Activated CD4-positive, alpha-beta T cell treated with anti-CD3 and anti-CD28 coated beads for 36 hours (primary cell): ENCODE measurements around the gene YPEL3. TPM values are rescaled to one million over a fixed set of nuclear protein-coding genes. Genes with fewer than 3 reads are reported as not detected.
A peak's percentile ranks its signal among the peaks of the same experiment; 100 is the strongest.

Source experiments
- ATAC-seq: fragments of 200-7000 bp; cut with Tn5 transposase; one replicate; pipeline ENCODE4 v1.10.0; 2021; ENCODE audit warnings: mild to moderate bottlenecking, moderate library complexity
- CTCF ChIA-PET: fragments of 350-600 bp; sonication (Branson Sonifier 250); formaldehyde crosslinking; loops from one replicate; lab custom pipeline; 2021; ENCODE audit warnings: antibody characterized with exemption; lab: Charles Lee
- POLR2A ChIA-PET: fragments of 350-600 bp; sonication (Branson Sonifier 250); formaldehyde crosslinking; loops from one replicate; lab custom pipeline; 2021; ENCODE audit warnings: antibody characterized with exemption, inconsistent platforms; lab: Charles Lee
- DNase-seq: peaks from one replicate; pipeline ENCODE4 v3.0.0-alpha.2; 2020
- H3K27ac Mint-ChIP-seq: one replicate; pipeline ENCODE4 v1.8.0; 2021; ENCODE audit warnings: mixed read lengths
- H3K27me3 Mint-ChIP-seq: one replicate; pipeline ENCODE4 v1.8.0; 2021; ENCODE audit warnings: mixed read lengths
- H3K36me3 Mint-ChIP-seq: one replicate; pipeline ENCODE4 v1.8.0; 2021; ENCODE audit warnings: low read depth, mixed read lengths
- H3K4me1 Mint-ChIP-seq: one replicate; pipeline ENCODE4 v1.8.0; 2021; ENCODE audit warnings: mixed read lengths
- H3K4me3 Mint-ChIP-seq: one replicate; pipeline ENCODE4 v1.8.0; 2021; ENCODE audit warnings: mild to moderate bottlenecking, moderate library complexity, mixed read lengths
- H3K9me3 Mint-ChIP-seq: one replicate; pipeline ENCODE4 v1.8.0; 2021; ENCODE audit warnings: low read depth, mixed read lengths
- intact Hi-C, 2 experiments: fragments of 100-400 bp; cut with DNase I in 1 of 2; cut with micrococcal nuclease in 1 of 2; formaldehyde crosslinking; loops; one replicate each; pipeline versions ENCODE4 v1.14.2 to v1.15.1; 2022 to 2024; cut with DNase I, micrococcal nuclease
- total RNA-seq, 2 experiments: library from RNA; stranded (reverse); gene quantifications; one replicate each; pipeline ENCODE4 v1.2.3, GENCODE V29; 2021

The YPEL3 gene
- total RNA-seq, 2 experiments from 2014 or later = 17.4 to 19.1 TPM

GRCh38 chr16:30082545-30083090 is 13.4 kb downstream of the YPEL3 start:
- POLR2A ChIA-PET = no interaction called here

GRCh38 chr16:30079480-30079879 is 16.5 kb downstream of the YPEL3 start:
- Mint-ChIP-seq H3K36me3 (peaks cover 62% of the 10 kb centered on the region), H3K4me3 (no peak overlapping the region), H3K4me1 (peaks cover 26% of the 10 kb centered on the region), H3K27ac (peak overlapping the region; percentile 25), H3K9me3 (no peaks in the 10 kb centered on the region), H3K27me3 (no peaks in the 10 kb centered on the region)
- no peak for ATAC-seq
- intact Hi-C loops = loop anchor here in 1 of 2 experiments (5.0 kb wide), 1 partner anchor 1527 kb away; the partner anchor contains the start of gene SGF29
- POLR2A ChIA-PET = no interaction called here
- CTCF ChIA-PET = interaction anchor here (0.7 to 2.3 kb wide), 4 partner anchors 11 to 100 kb away, joined by 3 to 14 read pairs (median 5); partner anchors contain the start of gene TBX6
- no peak for DNase-seq

More at GRCh38 chr16:30082545-30083090, 13.4 kb downstream of the YPEL3 start:
- Mint-ChIP-seq H3K36me3 (peaks cover 52% of the 10 kb centered on the region), H3K27me3 (no peaks in the 10 kb centered on the region), H3K4me3 (no peak overlapping the region), H3K27ac (no peak overlapping the region), H3K4me1 (peaks cover 8% of the 10 kb centered on the region), H3K9me3 (no peaks in the 10 kb centered on the region)
- intact Hi-C loops = no loop called here
- CTCF ChIA-PET = interaction anchor here (1.9 kb wide), 1 partner anchor 9 kb away, joined by 9 read pairs; the partner anchor contains the start of gene TBX6
- ATAC-seq (no peak), DNase-seq (no peak)

- H3K27me3 Mint-ChIP-seq = no peaks in the 10 kb centered on the region
- ChIA-PET CTCF (interaction anchor here (0.8 to 2.3 kb wide), 3 partner anchors 11 to 23 kb away, joined by 5 to 14 read pairs (median 5); partner anchors contain the start of gene TBX6), POLR2A (no interaction called here)
- H3K36me3 Mint-ChIP-seq = peaks cover 57% of the 10 kb centered on the region
- H3K4me1 Mint-ChIP-seq = peaks cover 26% of the 10 kb centered on the region
- intact Hi-C loops = loop anchor here in 1 of 2 experiments (5.0 kb wide), 1 partner anchor 1526 kb away; the partner anchor contains the start of gene SGF29
- DNase-seq = no peak
- H3K4me3 Mint-ChIP-seq = no peak overlapping the region
- H3K27ac Mint-ChIP-seq = no peak overlapping the region
- ATAC-seq = no peak
- no peaks in the 10 kb centered on the region for H3K9me3 Mint-ChIP-seq
Measured at GRCh38 chr16:30078744-30079143, 17.3 kb downstream of the YPEL3 start.

- no peaks in the 10 kb centered on the region for H3K9me3 Mint-ChIP-seq
- H3K4me3 Mint-ChIP-seq = peak overlapping the region; percentile 89
- DNase-seq (no peak), ATAC-seq (no peak)
- peaks cover 26% of the 10 kb centered on the region for H3K4me1 Mint-ChIP-seq
- peaks cover 51% of the 10 kb centered on the region for H3K36me3 Mint-ChIP-seq
- H3K27me3 Mint-ChIP-seq = no peaks in the 10 kb centered on the region
- ChIA-PET CTCF (interaction anchor here (0.6 to 2.1 kb wide), 4 partner anchors 8 to 15 kb away, joined by 3 to 10 read pairs (median 4); partner anchors contain the start of gene TBX6), POLR2A (interaction anchor here (2.3 kb wide), 1 partner anchor 14 kb away, joined by 10 read pairs; the partner anchor contains the start of gene TBX6)
- intact Hi-C loops = loop anchor here in 1 of 2 experiments (5.0 kb wide), 1 partner anchor 1525 kb away; the partner anchor contains the start of gene SGF29
- peak overlapping the region; percentile 80 for H3K27ac Mint-ChIP-seq
Measured at GRCh38 chr16:30077656-30078055, 18.4 kb downstream of the YPEL3 start.

- ATAC-seq = no peak
- POLR2A ChIA-PET = interaction anchor here (0.6 to 2.3 kb wide), 5 partner anchors 11 to 331 kb away, joined by 3 to 10 read pairs (median 6); partner anchors contain the start of genes ALDOA, TBX6 and ZNF771
Measured at GRCh38 chr16:30076276-30076791, 19.7 kb downstream of the YPEL3 start.

GRCh38 chr16:30075503-30076275 is 20.3 kb downstream of the YPEL3 start, which contains the start of gene PPP4C:
TSS of gene PPP4C (plus strand) at chr16:30075994. CDS start at chr16:30076378, 384 bp downstream.
- Mint-ChIP-seq H3K9me3 (no peaks in the 10 kb centered on the region), H3K36me3 (peaks cover 57% of the 10 kb centered on the region), H3K27ac (peak within 1 kb of the TSS; percentile 91), H3K4me3 (peak within 1 kb of the TSS; percentile 89), H3K27me3 (no peaks in the 10 kb centered on the region), H3K4me1 (peaks cover 26% of the 10 kb centered on the region)
- DNase-seq (peak; percentile 96), ATAC-seq (peak; percentile 82)
- CTCF ChIA-PET = interaction anchor here (0.6 to 1.5 kb wide), 3 partner anchors 17 to 105 kb away, joined by 3 to 5 read pairs (median 3); no protein-coding TSS in a partner anchor
- intact Hi-C loops = loop anchor here (1.0 to 5.0 kb wide), 4 partner anchors 10 to 1523 kb away; partner anchors contain the start of genes ALDOA (in 2 of the 2), SGF29 (in 1 of the 2) and YPEL3 (in 1 of the 2)
- POLR2A ChIA-PET = interaction anchor here (0.6 to 2.3 kb wide), 6 partner anchors 10 to 332 kb away, joined by 3 to 11 read pairs (median 6); partner anchors contain the start of genes ALDOA, TBX6 and ZNF771

More at GRCh38 chr16:30076276-30076791, 19.7 kb downstream of the YPEL3 start:
- H3K27me3 Mint-ChIP-seq = no peaks in the 10 kb centered on the region
- CTCF ChIA-PET = interaction anchor here (0.6 to 2.1 kb wide), 5 partner anchors 9 to 106 kb away, joined by 3 to 10 read pairs (median 4); partner anchors contain the start of gene TBX6
- no peaks in the 10 kb centered on the region for H3K9me3 Mint-ChIP-seq
- peaks cover 26% of the 10 kb centered on the region for H3K4me1 Mint-ChIP-seq
- H3K4me3 Mint-ChIP-seq = peak overlapping the region; percentile 89
- peak overlapping the region; percentile 91 for H3K27ac Mint-ChIP-seq
- DNase-seq = no peak
- intact Hi-C loops = loop anchor here in 1 of 2 experiments (1.0 to 5.0 kb wide), 2 partner anchors 20 to 1524 kb away; partner anchors contain the start of genes SGF29 and YPEL3
- H3K36me3 Mint-ChIP-seq = peaks cover 53% of the 10 kb centered on the region

- POLR2A ChIA-PET = interaction anchor here (0.8 kb wide), 1 partner anchor 116 kb away, joined by 4 read pairs; no protein-coding TSS in a partner anchor
- H3K4me3 Mint-ChIP-seq = no peak overlapping the region
- ATAC-seq (no peak), DNase-seq (no peak)
- CTCF ChIA-PET = interaction anchor here (1.2 kb wide), 1 partner anchor 22 kb away, joined by 4 read pairs; no protein-coding TSS in a partner anchor
- intact Hi-C loops = no loop called here
- peaks cover 70% of the 10 kb centered on the region for H3K36me3 Mint-ChIP-seq
- no peak overlapping the region for H3K27ac Mint-ChIP-seq
- H3K27me3 Mint-ChIP-seq = no peaks in the 10 kb centered on the region
- peaks cover 36% of the 10 kb centered on the region for H3K4me1 Mint-ChIP-seq
- no peaks in the 10 kb centered on the region for H3K9me3 Mint-ChIP-seq
Measured at GRCh38 chr16:30070490-30070889, 25.5 kb downstream of the YPEL3 start.

- intact Hi-C loops = loop anchor here (5.0 to 10.0 kb wide), 3 partner anchors 335 to 1145 kb away; partner anchors contain the start of genes RABEP2 (in 1 of the 2), ZNF689 (in 1 of the 2) and ZNF771 (in 1 of the 2)
- Mint-ChIP-seq H3K27ac (peak overlapping the region; percentile 58), H3K9me3 (no peaks in the 10 kb centered on the region), H3K36me3 (peaks cover 73% of the 10 kb centered on the region), H3K4me1 (peaks cover 33% of the 10 kb centered on the region), H3K4me3 (peak overlapping the region; percentile 33), H3K27me3 (no peaks in the 10 kb centered on the region)
- ChIA-PET POLR2A (interaction anchor here (0.8 kb wide), 1 partner anchor 116 kb away, joined by 4 read pairs; no protein-coding TSS in a partner anchor), CTCF (interaction anchor here (0.9 to 1.2 kb wide), 2 partner anchors 23 to 222 kb away, joined by 4 read pairs; no protein-coding TSS in a partner anchor)
- DNase-seq (no peak), ATAC-seq (no peak)
Measured at GRCh38 chr16:30069611-30070462, 26.2 kb downstream of the YPEL3 start.

GRCh38 chr16:30068750-30069610 is 27.0 kb downstream of the YPEL3 start:
- POLR2A ChIA-PET = interaction anchor here (0.6 kb wide), 1 partner anchor 340 kb away, joined by 5 read pairs; no protein-coding TSS in a partner anchor
- DNase-seq = peak; percentile 76

More at GRCh38 chr16:30068750-30069610, 27.0 kb downstream of the YPEL3 start:
- Mint-ChIP-seq H3K36me3 (peaks cover 80% of the 10 kb centered on the region), H3K9me3 (no peaks in the 10 kb centered on the region), H3K4me3 (peak overlapping the region; percentile 59), H3K4me1 (peaks cover 30% of the 10 kb centered on the region), H3K27ac (peak overlapping the region; percentile 87), H3K27me3 (no peaks in the 10 kb centered on the region)
- CTCF ChIA-PET = interaction anchor here (0.8 to 1.3 kb wide), 4 partner anchors 8 to 313 kb away, joined by 3 to 4 read pairs (median 4); partner anchors contain the start of gene TBX6
- intact Hi-C loops = loop anchor here (5.0 to 10.0 kb wide), 3 partner anchors 336 to 1144 kb away; partner anchors contain the start of genes RABEP2 (in 1 of the 2), ZNF689 (in 1 of the 2) and ZNF771 (in 1 of the 2)
- no peak for ATAC-seq
